IMR-90 (cell line): ENCODE results near the gene IFT25.

Source experiments
- BHLHE40 ChIP-seq: fragments of 150-350 bp; IDR thresholded peaks from 2 replicates; pipeline ENCODE4 v1.6.1; 2016; ENCODE audit warnings: mild to moderate bottlenecking, low read depth, low read length
- CEBPB ChIP-seq: IDR thresholded peaks from 2 replicates; pipeline ENCODE4 v1.6.1; 2012; ENCODE audit warnings: low read depth, low read length, improper control_type of control experiment
- ELK1 ChIP-seq: fragments of 150-350 bp; IDR thresholded peaks from 2 replicates; pipeline ENCODE4 v1.6.1; 2016; ENCODE audit warnings: low read depth, mild to moderate bottlenecking, low read length, moderate library complexity, borderline replicate concordance
- MAFK ChIP-seq: IDR thresholded peaks from 2 replicates; pipeline ENCODE4 v1.6.1; 2012; ENCODE audit warnings: low read depth, low read length, improper control_type of control experiment
- MAZ ChIP-seq: IDR thresholded peaks from 2 replicates; pipeline ENCODE4 v1.6.1; 2012; ENCODE audit warnings: low read depth, mild to moderate bottlenecking, low read length, improper control_type of control experiment, moderate library complexity, borderline replicate concordance
- MXI1 ChIP-seq: IDR thresholded peaks from 2 replicates; pipeline ENCODE4 v1.6.1; 2012; ENCODE audit warnings: low read depth, mild to moderate bottlenecking, low read length, moderate library complexity, borderline replicate concordance
- POLR2A ChIP-seq: IDR thresholded peaks from 2 replicates; pipeline ENCODE4 v1.6.1; 2012; ENCODE audit warnings: mild to moderate bottlenecking, low read depth, low read length
- RAD21 ChIP-seq: IDR thresholded peaks from 2 replicates; pipeline ENCODE4 v1.6.1; 2012; ENCODE audit warnings: low read length, improper control_type of control experiment
- RFX5 ChIP-seq: IDR thresholded peaks from 2 replicates; pipeline ENCODE4 v1.8.0; 2012; ENCODE audit warnings: low read depth, mild to moderate bottlenecking, low read length, moderate library complexity
- SMC3 ChIP-seq: fragments of 150-350 bp; IDR thresholded peaks from 2 replicates; pipeline ENCODE4 v1.6.1; 2016; ENCODE audit warnings: low read depth, mild to moderate bottlenecking, antibody characterized with exemption, low read length, moderate library complexity
- USF2 ChIP-seq: fragments of 150-350 bp; IDR thresholded peaks from 2 replicates; pipeline ENCODE4 v1.6.1; 2017; ENCODE audit warnings: mild to moderate bottlenecking, antibody characterized with exemption, low read length, low read depth
- TF ChIP-seq, protein P1 (sequence below): conservative IDR thresholded peaks from 2 replicates; pipeline ENCODE4 v1.5.1; 2012; ENCODE audit warnings: mild to moderate bottlenecking, low read depth, low read length, improper control_type of control experiment

GRCh38 chr1:53962395-53962794 is 16.9 kb upstream of the IFT25 start:
- TF ChIP-seq, protein P1, sequence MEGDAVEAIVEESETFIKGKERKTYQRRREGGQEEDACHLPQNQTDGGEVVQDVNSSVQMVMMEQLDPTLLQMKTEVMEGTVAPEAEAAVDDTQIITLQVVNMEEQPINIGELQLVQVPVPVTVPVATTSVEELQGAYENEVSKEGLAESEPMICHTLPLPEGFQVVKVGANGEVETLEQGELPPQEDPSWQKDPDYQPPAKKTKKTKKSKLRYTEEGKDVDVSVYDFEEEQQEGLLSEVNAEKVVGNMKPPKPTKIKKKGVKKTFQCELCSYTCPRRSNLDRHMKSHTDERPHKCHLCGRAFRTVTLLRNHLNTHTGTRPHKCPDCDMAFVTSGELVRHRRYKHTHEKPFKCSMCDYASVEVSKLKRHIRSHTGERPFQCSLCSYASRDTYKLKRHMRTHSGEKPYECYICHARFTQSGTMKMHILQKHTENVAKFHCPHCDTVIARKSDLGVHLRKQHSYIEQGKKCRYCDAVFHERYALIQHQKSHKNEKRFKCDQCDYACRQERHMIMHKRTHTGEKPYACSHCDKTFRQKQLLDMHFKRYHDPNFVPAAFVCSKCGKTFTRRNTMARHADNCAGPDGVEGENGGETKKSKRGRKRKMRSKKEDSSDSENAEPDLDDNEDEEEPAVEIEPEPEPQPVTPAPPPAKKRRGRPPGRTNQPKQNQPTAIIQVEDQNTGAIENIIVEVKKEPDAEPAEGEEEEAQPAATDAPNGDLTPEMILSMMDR: no peak
- TF ChIP-seq RFX5 (no peak), CEBPB (no peak), RAD21 (no peak), POLR2A (no peak), ELK1 (no peak), BHLHE40 (no peak), MAZ (no peak), MXI1 (no peak), SMC3 (no peak), MAFK (no peak), USF2 (no peak)
